HFFc6 (cell line): ENCODE measurements around the gene HS6ST3. TPM values are rescaled to one million over a fixed set of nuclear protein-coding genes. Genes with fewer than 3 reads are reported as not detected.
"Not testable (repeated sequence)": the region's sequence is repeated elsewhere in the genome, so short reads cannot be mapped to it uniquely, and the experiment has no call there.

ENCODE experiments used
- DNase-seq: peaks from one replicate; pipeline ENCODE4 v3.0.0-alpha.2; 2018
- H3K27ac Mint-ChIP-seq: 2 replicates; pipeline ENCODE4 v1.8.0; 2020; ENCODE audit warnings: mild to moderate bottlenecking, mixed read lengths
- H3K27me3 Mint-ChIP-seq: 2 replicates; pipeline ENCODE4 v1.8.0; 2021; ENCODE audit warnings: mild to moderate bottlenecking, moderate library complexity, mixed read lengths; ENCODE audit not compliant: insufficient read depth
- H3K36me3 Mint-ChIP-seq: 2 replicates; pipeline ENCODE4 v1.8.0; 2021; ENCODE audit warnings: low read depth, mixed read lengths
- H3K4me1 Mint-ChIP-seq: 2 replicates; pipeline ENCODE4 v1.8.0; 2020; ENCODE audit warnings: low read depth, mixed read lengths
- H3K4me3 Mint-ChIP-seq: 2 replicates; pipeline ENCODE4 v1.8.0; 2020; ENCODE audit warnings: mild to moderate bottlenecking, moderate library complexity, mixed read lengths
- H3K9me3 Mint-ChIP-seq: 2 replicates; pipeline ENCODE4 v1.8.0; 2020; ENCODE audit warnings: mild to moderate bottlenecking, mixed read lengths
- total RNA-seq, 6 experiments: library from RNA; stranded (reverse); fragmentation: NEBNext Ultra II Directional; extraction: Animal tissue kit (Norgen Biotek cat#: 25700); gene quantifications; 2 replicates in 1 of 6; 3 replicates in 5 of 6; pipeline ENCODE4 v1.2.3, GENCODE V29; 2021
- TF ChIP-seq, protein P1 (sequence below): fragments of 200-600 bp; sonication (generic); IDR thresholded peaks from 2 replicates; pipeline ENCODE4 v1.5.0; 2021; ENCODE audit warnings: antibody characterized with exemption, mild to moderate bottlenecking

Gene HS6ST3
- total RNA-seq, 6 experiments from 2014 or later, result not detected

DNA sequence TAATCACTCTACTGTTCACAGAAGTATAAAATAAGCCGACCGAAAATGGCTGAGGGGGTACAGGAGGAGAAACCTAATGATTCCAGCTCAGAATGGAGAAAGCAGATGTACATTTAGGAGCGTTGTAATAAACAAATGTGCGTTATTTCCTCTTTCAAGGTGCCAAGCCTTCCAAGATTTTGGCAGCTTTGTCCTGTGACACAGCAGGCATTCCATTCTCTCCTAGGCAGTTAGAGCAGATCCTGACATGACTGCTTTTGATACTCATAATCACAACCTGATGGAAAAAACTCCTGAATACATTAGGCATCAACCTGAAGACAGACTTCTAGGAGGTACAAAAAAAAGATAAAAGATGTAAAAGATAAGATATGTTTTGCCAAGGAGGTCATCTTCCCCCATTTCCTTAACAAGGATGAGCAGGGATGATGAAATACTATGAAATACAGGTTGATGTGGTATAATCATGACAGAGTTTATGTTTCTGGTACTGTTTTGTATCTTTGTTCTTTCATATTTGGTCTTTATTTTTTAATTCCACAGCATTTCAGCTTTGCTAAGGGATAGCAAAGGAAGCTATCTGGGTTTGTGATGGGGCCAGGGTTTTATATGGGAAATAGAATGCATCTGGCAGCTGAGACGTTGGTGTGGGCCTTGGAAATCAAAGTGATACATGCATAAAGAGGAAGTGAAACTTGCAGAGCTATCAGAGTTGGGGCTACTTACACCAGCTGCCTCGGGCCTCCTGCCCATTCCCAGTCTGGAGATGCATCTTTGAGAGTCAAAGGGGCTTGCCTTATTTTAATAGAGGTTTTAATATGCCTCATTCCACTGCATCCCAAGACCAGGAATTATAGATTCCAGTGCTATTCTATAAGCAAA is 681.8 kb downstream of the HS6ST3 start:
- TF ChIP-seq, protein P1, sequence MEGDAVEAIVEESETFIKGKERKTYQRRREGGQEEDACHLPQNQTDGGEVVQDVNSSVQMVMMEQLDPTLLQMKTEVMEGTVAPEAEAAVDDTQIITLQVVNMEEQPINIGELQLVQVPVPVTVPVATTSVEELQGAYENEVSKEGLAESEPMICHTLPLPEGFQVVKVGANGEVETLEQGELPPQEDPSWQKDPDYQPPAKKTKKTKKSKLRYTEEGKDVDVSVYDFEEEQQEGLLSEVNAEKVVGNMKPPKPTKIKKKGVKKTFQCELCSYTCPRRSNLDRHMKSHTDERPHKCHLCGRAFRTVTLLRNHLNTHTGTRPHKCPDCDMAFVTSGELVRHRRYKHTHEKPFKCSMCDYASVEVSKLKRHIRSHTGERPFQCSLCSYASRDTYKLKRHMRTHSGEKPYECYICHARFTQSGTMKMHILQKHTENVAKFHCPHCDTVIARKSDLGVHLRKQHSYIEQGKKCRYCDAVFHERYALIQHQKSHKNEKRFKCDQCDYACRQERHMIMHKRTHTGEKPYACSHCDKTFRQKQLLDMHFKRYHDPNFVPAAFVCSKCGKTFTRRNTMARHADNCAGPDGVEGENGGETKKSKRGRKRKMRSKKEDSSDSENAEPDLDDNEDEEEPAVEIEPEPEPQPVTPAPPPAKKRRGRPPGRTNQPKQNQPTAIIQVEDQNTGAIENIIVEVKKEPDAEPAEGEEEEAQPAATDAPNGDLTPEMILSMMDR, result no peak
- H3K36me3 Mint-ChIP-seq, result no peaks in the 10 kb centered on the region
- no peak overlapping the region for H3K4me3 Mint-ChIP-seq
- DNase-seq, result no peak
- peaks cover 20% of the 10 kb centered on the region for H3K9me3 Mint-ChIP-seq
- H3K4me1 Mint-ChIP-seq, result no peaks in the 10 kb centered on the region
- H3K27ac Mint-ChIP-seq, result no peak overlapping the region
- no peaks in the 10 kb centered on the region; the same call in 1 of the 2 replicates for H3K27me3 Mint-ChIP-seq

DNA sequence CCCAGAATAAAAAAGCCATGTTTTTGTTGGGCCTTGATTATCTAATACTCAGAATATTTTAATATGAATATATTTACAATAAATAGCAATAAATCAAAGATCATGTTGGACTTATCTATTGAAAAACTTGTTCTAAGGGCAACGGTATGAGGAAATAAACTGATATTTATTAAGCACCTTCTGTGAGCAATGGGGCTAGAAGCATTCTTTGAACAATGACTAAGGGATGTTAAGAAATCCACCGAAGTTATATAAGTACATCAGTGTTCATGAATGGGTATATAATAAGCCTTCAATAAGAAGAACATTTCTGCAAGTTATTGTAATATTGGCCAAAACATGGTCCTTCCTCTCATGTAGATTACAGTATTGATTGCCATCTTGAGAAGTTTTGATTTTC is 682.5 kb downstream of the HS6ST3 start:
- no peaks in the 10 kb centered on the region; the same call in 1 of the 2 replicates for H3K27me3 Mint-ChIP-seq

DNA sequence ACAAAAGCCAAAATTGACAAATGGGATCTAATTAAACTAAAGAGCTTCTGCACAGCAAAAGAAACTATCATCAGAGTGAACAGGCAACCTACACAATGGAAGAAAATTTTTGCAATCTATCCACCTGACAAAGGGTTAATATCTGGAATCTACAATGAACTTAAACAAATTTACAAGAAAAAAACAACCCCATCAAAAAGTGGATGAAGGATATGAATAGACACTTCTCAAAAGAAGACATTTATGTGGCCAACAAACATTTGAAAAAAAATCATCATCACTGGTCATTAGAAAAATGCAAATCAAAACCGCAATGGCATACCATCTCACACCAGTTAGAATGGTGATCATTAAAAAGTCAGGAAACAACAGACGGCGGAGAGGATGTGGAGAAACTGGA is 688.4 kb downstream of the HS6ST3 start:
- H3K4me3 Mint-ChIP-seq, H3K36me3 Mint-ChIP-seq, H3K4me1 Mint-ChIP-seq, H3K27me3 Mint-ChIP-seq, DNase-seq, H3K27ac Mint-ChIP-seq: not testable (repeated sequence)
- peaks cover 61% of the 10 kb centered on the region for H3K9me3 Mint-ChIP-seq

More for the DNA sequence above, 682.5 kb downstream of the HS6ST3 start:
- Mint-ChIP-seq H3K4me1 (no peaks in the 10 kb centered on the region), H3K27ac (no peak overlapping the region), H3K9me3 (peaks cover 25% of the 10 kb centered on the region), H3K36me3 (no peaks in the 10 kb centered on the region), H3K4me3 (no peak overlapping the region)
- TF ChIP-seq, protein P1, result no peak
- no peak for DNase-seq

- Mint-ChIP-seq H3K27ac (no peak overlapping the region), H3K4me3 (no peak overlapping the region), H3K27me3 (no peaks in the 10 kb centered on the region), H3K9me3 (peaks cover 50% of the 10 kb centered on the region), H3K4me1 (no peaks in the 10 kb centered on the region), H3K36me3 (no peaks in the 10 kb centered on the region)
- TF ChIP-seq, protein P1, result no peak
- no peak for DNase-seq
These were observed 689.8 kb downstream of the HS6ST3 start for GRCh38 chr13:96779691-96780090.

GRCh38 chr13:96780105-96780504 is 690.2 kb downstream of the HS6ST3 start:
- no peak for DNase-seq
- peaks cover 52% of the 10 kb centered on the region for H3K9me3 Mint-ChIP-seq
- no peak overlapping the region for H3K27ac Mint-ChIP-seq
- no peaks in the 10 kb centered on the region for H3K4me1 Mint-ChIP-seq
- H3K4me3 Mint-ChIP-seq, result no peak overlapping the region
- TF ChIP-seq, protein P1, result no peak
- no peaks in the 10 kb centered on the region for H3K36me3 Mint-ChIP-seq
- no peaks in the 10 kb centered on the region for H3K27me3 Mint-ChIP-seq

DNA sequence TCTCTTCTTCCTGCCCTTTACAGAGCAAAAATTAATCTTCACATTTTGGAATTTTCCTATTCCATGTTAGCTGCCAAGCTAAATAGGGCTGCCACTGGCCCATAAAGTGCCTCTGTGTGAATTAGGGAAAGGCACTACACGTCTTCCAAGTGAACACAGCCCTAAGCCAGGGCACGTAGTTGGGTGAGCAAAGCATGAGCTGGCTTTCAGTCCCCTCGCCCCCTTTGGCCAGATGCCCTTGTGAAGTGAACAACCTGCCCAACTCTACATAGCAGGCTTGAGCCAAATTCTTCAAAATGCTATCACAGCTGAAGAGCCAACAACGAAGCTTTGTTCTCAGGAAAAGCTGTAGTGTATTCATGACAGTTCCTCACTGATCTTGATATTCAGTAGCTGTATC is 691.2 kb downstream of the HS6ST3 start:
- no peak overlapping the region for H3K27ac Mint-ChIP-seq
- H3K9me3 Mint-ChIP-seq, result peaks cover 50% of the 10 kb centered on the region
- no peaks in the 10 kb centered on the region for H3K4me1 Mint-ChIP-seq
- H3K27me3 Mint-ChIP-seq, result no peaks in the 10 kb centered on the region
- TF ChIP-seq, protein P1, result no peak
- H3K4me3 Mint-ChIP-seq, result no peak overlapping the region
- DNase-seq, result no peak
- H3K36me3 Mint-ChIP-seq, result no peaks in the 10 kb centered on the region
